ENCODE data around the gene AAMDC.
A peak's percentile ranks its signal among the peaks of the same experiment; 100 is the strongest.
"Not testable (repeated sequence)": the region's sequence is repeated elsewhere in the genome, so short reads cannot be mapped to it uniquely, and the experiment has no call there.

The AAMDC gene

GRCh38 chr11:77815459-77815858 lies 5.5 kb upstream of the AAMDC start:
- TF ChIP-seq CTCF (conservative IDR thresholded peaks at IDR 0.05; ENCODE audit: control insufficient read depth, insufficient read depth, low read depth, low read length) = no peak
- H3K4me3 ChIP-seq (ENCODE audit: control insufficient read depth, low read depth, low read length) = no peak overlapping the region
- DNase-seq (ENCODE audit: low read depth) = no peak

GRCh38 chr11:77819411-77819920 lies 1.5 kb upstream of the AAMDC start:
- no peak for TF ChIP-seq CTCF (conservative IDR thresholded peaks at IDR 0.05; ENCODE audit: control insufficient read depth, insufficient read depth, low read depth, low read length)
- DNase-seq (ENCODE audit: low read depth) = peak; percentile 82
- peak overlapping the region; percentile 93 for H3K4me3 ChIP-seq (ENCODE audit: control insufficient read depth, low read depth, low read length)

- TF ChIP-seq CTCF (conservative IDR thresholded peaks at IDR 0.05; ENCODE audit: control insufficient read depth, insufficient read depth, low read depth, low read length) = no peak
- peak; percentile 14 for DNase-seq (ENCODE audit: low read depth)
- H3K4me3 ChIP-seq (ENCODE audit: control insufficient read depth, low read depth, low read length) = peak overlapping the region; percentile 93
Measured at GRCh38 chr11:77819921-77820564, 901 bp upstream of the AAMDC start.

GRCh38 chr11:77821349-77821851 lies 456 bp downstream of the AAMDC start:
- TF ChIP-seq CTCF (conservative IDR thresholded peaks at IDR 0.05; ENCODE audit: control insufficient read depth, insufficient read depth, low read depth, low read length) = no peak
- peak; percentile 39 for DNase-seq (ENCODE audit: low read depth)
- H3K4me3 ChIP-seq (ENCODE audit: control insufficient read depth, low read depth, low read length) = peak overlapping the region; percentile 93

GRCh38 chr11:77822126-77822525 lies 1.2 kb downstream of the AAMDC start:
- not testable (repeated sequence) for DNase-seq (ENCODE audit: low read depth)
- peak overlapping the region; percentile 93 for H3K4me3 ChIP-seq (ENCODE audit: control insufficient read depth, low read depth, low read length)

- H3K4me3 ChIP-seq (ENCODE audit: control insufficient read depth, low read depth, low read length) = no peak overlapping the region
- peak; percentile 47 for DNase-seq (ENCODE audit: low read depth)
- TF ChIP-seq CTCF (conservative IDR thresholded peaks at IDR 0.05; ENCODE audit: control insufficient read depth, insufficient read depth, low read depth, low read length) = no peak
Measured at GRCh38 chr11:77823775-77824174, 2.8 kb downstream of the AAMDC start.

- no peak for TF ChIP-seq CTCF (conservative IDR thresholded peaks at IDR 0.05; ENCODE audit: control insufficient read depth, insufficient read depth, low read depth, low read length)
- no peak for DNase-seq (ENCODE audit: low read depth)
- no peak overlapping the region for H3K4me3 ChIP-seq (ENCODE audit: control insufficient read depth, low read depth, low read length)
Measured at GRCh38 chr11:77828926-77829325, 8.0 kb downstream of the AAMDC start.

All from fibroblast of mammary gland (primary cell).